Measurements from ENCODE around the gene BICDL2.

The BICDL2 gene

GRCh38 chr16:2980227-2981176, 56.2 kb downstream of the BICDL2 start, which contains the start of gene PKMYT1:
TSS of gene PKMYT1 (minus strand) at chr16:2980446. CDS start at chr16:2979657, 789 bp downstream.
- peak; percentile 63 for DNase-seq

GRCh38 chr16:2979669-2980226, 57.0 kb downstream of the BICDL2 start:
- no peak for DNase-seq
